SHP77 treated with DMSO at 0.1 percent for 48 hours (cell line): ENCODE measurements around the gene AFG1L.
"Not testable (repeated sequence)": the region's sequence is repeated elsewhere in the genome, so short reads cannot be mapped to it uniquely, and the experiment has no call there.

Source experiments
- DNase-seq: peaks from one replicate; lab custom pipeline; 2025; lab: John Stamatoyannopoulos, UW

AFG1L gene

DNA sequence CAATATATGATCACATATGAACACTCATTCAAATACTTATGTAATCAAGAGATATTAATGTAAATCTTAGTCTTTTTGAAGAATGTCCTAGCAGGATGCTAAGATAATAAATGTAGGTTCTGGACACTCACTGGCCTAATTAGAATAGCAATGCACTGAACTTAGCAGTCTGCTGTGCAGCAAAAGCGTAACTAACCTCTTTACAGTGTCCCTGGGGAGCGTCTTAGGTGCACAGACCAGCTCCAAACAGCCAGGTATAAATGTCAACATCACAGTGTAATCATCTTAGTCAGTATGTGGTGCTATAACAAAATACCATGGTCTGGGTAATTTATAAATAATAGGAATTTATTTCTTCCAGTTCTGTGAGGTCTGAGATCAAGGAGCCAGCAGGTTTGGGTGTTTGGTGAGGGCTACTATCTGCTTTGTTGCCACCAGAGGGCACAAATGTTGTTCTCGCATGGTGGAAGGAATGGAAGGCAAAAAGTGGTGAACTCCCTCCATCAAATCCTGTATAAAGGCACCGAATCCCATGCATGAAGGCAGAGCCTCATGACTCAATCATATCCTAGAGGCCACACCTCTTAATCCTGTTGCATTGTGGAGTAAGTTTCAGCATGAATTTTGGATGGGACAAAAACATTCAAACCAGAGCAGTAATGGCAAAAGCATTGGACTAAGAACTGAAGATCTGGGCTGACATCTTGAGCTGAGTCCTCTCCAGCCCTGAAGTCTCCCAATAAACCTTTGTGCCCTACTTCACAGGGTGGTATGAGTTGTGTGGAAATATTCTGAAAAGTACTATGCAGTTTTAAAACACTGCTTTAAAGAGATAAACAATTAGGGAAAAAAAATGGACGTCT lies 224.1 kb downstream of the AFG1L start:
- DNase-seq, result no peak

GRCh38 chr6:108521616-108522107 lies 226.8 kb downstream of the AFG1L start:
- DNase-seq, result no peak

- no peak for DNase-seq
Measured at GRCh38 chr6:108523697-108524096, 228.8 kb downstream of the AFG1L start.

DNA sequence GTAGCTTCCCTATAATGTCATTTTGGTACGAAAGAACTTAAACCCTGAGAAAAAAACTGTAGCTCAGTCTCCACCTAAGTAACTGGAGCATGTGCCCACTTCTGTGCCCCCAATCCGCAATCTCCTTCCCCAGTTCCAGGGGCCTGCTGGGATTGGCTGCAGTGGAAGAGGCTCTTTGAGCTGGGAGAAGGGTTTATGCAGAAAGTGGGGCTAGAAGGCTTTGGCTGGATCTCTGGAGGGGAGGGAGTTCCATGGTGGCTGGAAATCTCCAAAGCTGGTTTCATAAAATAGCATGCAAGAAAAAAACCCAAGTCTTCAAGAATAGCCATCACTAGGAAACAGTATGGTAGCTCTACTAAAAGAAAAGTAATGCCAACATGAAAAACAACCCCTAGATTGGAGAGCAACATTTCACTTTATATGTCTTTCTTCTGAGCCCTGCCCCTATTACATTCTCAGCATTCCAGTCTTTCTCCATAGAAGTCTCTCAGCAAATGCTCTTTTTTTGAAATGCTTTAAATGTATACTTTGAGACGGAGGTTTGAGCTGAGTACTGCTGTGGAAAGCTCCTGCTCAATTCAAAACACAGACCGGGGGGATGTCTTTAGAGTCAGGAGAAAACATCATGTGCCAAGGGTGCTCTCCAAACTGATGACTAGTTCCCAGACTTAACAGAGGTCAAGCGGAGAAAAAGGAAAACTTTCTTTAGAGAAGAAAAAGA lies 229.8 kb downstream of the AFG1L start:
- DNase-seq, result no peak

- DNase-seq, result no peak
Measured at GRCh38 chr6:108526739-108527174, 231.9 kb downstream of the AFG1L start.

DNA sequence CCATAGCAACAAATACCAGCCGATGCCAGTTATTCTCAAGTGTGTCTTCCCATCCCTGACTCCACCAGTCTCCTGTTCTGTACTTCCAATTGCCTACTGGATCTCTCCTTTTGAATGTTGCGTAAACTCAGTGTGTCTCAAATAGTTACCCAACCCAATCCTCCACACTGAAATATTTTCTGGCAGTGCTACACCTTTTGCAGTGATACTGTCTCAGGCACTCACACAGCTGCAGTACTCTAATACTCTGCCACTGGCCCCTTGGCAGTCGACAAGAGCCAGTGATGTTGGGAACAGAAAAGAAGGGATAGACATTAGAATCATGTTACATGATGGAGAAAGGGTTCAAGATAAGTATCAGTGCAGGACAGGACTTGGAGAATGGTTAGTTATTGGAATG lies 234.0 kb downstream of the AFG1L start:
- no peak for DNase-seq

DNA sequence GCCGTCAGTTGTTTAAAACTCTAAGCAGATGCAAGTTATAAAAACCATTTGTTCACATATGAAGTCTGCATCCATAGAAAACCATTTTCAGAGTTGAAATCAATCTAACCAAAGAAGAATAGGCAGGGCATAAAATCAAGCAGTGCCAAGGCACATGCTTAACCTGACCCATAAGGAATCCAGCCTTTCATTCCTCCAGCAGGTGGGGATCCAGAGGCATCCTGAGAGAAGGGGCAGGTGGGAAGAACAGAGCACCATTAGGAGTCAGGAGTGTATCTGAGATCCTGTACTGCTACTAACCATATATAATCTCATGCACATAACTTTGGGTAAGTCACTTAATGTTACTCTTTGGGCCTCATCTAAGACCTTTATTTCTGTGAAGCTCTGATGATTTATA lies 236.5 kb downstream of the AFG1L start:
- no peak for DNase-seq

GRCh38 chr6:108535114-108535742 lies 240.4 kb downstream of the AFG1L start:
- no peak for DNase-seq

DNA sequence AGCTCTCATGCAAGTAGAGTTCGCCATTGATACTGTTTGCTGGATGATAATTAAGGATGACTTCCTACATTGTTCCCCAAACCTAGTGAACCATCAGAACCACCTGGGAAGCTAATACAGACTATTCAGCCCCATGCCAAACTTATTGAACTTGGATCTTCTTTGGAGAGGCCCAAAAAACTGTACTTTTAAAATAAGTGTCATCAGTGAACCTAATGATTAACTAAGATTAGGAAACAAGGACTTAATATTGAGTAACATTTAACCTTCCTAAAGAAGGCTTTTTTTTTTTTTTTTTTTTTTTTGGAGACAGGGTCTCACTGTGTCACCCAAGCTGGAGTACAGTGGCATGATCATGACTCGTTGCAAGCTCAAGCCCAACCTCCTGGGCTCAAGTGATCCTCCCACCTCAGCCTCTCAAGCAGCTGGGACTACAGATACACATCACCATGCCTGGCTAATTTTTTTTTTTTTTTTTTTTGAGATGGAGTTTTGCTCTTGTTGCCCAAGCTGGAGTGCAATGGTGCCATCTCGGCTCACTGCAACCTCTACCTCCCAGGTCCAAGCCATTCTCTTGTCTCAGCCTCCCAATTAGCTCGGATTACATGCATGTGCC lies 241.2 kb downstream of the AFG1L start:
- DNase-seq, result not testable (repeated sequence)

DNA sequence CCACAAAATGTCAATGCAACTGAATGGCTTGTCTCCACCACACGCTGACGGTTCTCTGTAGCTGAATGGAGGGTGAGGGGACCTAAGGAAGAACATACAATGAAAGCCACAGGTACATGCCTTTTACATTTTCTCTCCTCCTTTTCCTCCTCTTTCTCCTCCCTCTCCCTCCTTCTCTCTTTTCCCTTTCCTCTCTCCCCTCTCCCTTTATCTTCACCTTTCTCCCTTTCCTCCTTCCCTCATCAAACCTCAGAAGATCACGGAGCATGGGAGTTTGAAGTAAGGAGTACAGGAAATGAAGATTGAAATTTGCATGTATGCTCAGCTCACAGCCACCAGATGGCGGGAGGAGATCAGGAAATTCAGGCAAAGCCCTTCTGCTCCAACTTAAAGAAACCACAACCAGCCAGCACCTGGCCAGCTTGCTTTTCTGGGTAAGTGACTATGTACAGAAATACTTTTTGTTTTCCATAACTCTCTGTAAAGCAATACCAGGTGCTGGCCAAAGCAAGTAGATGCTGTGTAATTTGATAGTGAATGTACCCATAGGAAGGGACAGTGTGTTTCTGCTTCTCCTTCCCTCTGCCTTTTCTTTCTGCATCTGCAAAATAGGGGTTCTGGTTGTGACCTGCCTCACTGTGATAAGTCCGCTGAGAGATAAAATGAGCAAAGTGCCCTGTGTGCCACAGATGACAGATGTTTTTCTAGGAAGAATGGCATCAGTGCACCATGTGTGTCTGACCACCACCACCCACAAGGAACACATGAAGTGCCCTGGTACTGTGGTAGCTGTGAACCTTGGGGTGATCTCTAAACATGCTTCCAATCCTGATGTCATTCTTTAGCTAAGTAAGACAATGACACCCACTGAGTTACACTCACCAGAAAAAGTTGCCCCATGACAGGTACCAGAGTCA lies 247.2 kb downstream of the AFG1L start:
- DNase-seq, result peak; percentile 62

- DNase-seq, result no peak
Measured at GRCh38 chr6:108543175-108543940, 248.5 kb downstream of the AFG1L start.

GRCh38 chr6:108544606-108545005 lies 249.8 kb downstream of the AFG1L start:
- DNase-seq, result no peak

GRCh38 chr6:108546079-108547049 lies 251.5 kb downstream of the AFG1L start:
- DNase-seq, result no peak

DNA sequence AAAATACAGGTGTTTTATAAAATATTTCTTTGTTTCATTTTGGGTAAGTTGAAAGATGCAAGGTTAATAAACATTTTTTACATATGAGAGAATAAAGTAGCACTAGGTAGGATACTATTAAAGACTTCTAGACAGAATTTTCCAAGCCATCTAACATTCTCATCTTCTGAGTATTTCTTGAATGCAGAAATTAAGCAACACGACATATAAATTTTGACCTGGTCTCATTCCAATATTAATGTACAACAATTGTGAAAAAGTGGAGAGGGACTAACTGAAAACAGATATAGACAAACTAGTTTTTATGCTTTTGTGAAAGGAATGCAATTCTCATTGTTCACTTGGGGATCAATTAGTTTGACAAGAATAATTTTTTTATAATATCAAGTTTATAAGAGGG lies 254.4 kb downstream of the AFG1L start:
- no peak for DNase-seq

GRCh38 chr6:108549741-108550140 lies 254.9 kb downstream of the AFG1L start:
- DNase-seq, result no peak

DNA sequence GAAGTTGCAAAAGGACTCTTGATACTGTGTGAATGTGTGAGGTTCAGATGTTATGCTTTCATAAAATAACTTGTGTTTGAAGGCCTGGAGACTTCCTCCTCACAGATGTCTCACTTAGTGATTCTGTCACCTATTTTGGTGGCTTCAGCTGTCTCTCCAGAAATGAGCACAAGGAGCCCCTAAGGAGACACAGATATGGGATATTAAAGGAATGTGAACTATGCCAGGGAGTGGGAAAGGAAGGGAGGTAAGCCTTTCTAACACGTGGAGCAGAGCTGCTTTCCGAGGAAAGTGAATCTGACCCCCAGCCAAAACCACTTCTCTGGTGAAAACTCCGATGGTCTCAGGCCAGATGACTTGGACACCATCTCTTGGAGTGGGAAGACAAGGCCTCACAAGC lies 255.4 kb downstream of the AFG1L start:
- DNase-seq, result no peak

DNA sequence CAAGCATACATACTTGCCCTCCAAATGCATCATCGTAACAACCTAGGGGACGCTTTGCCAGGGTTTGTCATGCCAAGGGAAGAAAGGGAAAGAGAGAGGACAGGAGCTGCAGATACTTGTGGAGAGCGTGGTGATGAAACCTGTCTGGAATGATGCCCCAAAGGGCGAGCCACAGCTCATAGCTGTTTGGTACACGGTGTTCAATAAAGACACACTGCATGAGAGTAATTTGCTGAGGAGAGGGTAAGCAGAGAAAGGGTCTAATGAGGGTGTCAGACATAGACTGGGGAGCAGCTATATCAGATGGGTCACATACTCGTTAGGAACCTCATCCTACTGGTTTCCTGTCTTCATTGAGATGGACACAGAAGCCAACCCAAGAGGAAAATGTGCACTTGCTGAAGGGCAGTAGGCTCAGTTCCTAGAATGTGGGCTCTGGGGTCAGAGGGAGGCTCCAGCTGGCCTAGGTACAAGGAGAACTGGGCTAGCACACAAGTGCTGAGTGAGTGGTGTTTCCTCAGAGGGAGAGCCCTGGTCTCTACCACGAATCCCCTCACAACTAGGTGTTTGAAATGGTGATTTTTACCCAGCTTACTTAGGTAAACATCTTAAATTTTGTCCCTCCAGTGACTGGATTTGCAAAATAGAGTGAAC lies 260.7 kb downstream of the AFG1L start:
- DNase-seq, result no peak

- DNase-seq, result no peak
Measured at GRCh38 chr6:108556250-108556649, 261.4 kb downstream of the AFG1L start.
